ENCODE results near the gene DHH.

- TF ChIP-seq SIN3A (IDR thresholded peaks at IDR 0.05; ENCODE audit: borderline replicate concordance, insufficient read depth, low read length) (no peak), POLR2AphosphoS5 (IDR thresholded peaks at IDR 0.05; ENCODE audit: low read depth, low read length) (no peak), REST (IDR thresholded peaks at IDR 0.05; ENCODE audit: insufficient read depth in 1 of 2, low read depth in 2 of 2, low read length in 2 of 2) (no peak), TAF1 (IDR thresholded peaks at IDR 0.05; ENCODE audit: borderline replicate concordance, insufficient read depth, low read length) (no peak), FOXP2 (optimal IDR thresholded peaks at IDR 0.05; ENCODE audit: borderline replicate concordance, extremely low read depth, extremely low read length, insufficient read depth) (no peak)
Observed at GRCh38 chr12:49093792-49094159, 825 bp downstream of the DHH start.

Data from PFSK-1 (cell line).